ENCODE results near the gene HBB.

The HBB gene

DNA sequence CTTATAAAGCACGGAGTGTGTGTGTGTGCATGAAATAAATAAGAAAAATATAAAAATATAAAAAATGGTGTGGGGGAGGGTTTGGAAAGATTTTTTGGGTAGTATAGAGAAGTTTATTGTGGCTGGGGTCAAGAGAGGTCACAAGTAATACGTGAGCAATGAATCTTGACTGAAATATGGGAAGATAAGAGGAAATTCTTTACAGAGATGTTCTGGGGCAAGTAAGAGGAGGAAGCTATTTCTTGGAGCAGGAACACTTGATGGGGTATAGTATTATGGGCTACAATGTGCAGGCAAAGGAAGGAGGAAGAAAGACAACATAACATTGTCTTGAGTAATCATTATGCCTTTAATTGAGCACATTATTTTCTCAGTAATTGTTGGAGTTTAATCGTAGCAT is 5.3 kb upstream of the HBB start:
- Histone ChIP-seq H3K79me2 (ENCODE audit: low read length) (no peaks in the 10 kb centered on the region), H4K20me1 (ENCODE audit: insufficient read depth, low read length) (no peaks in the 10 kb centered on the region), H3K4me3 (ENCODE audit: low read length) (no peak overlapping the region), H3K27ac (ENCODE audit: low read length) (no peak overlapping the region), H3K4me1 (ENCODE audit: low read length) (peaks cover 10% of the 10 kb centered on the region), H2AFZ (ENCODE audit: low read depth, low read length) (no peak overlapping the region), H3K27me3 (ENCODE audit: low read depth, low read length) (no peaks in the 10 kb centered on the region), H3K9ac (ENCODE audit: low read length) (no peak overlapping the region), H3K36me3 (replicated peaks; ENCODE audit: low read depth, low read length) (no peaks in the 10 kb centered on the region), H3K4me2 (ENCODE audit: low read length) (no peak overlapping the region), H3K9me3 (ENCODE audit: insufficient read depth, low read length) (no peaks in the 10 kb centered on the region)
- TF ChIP-seq, protein P1, sequence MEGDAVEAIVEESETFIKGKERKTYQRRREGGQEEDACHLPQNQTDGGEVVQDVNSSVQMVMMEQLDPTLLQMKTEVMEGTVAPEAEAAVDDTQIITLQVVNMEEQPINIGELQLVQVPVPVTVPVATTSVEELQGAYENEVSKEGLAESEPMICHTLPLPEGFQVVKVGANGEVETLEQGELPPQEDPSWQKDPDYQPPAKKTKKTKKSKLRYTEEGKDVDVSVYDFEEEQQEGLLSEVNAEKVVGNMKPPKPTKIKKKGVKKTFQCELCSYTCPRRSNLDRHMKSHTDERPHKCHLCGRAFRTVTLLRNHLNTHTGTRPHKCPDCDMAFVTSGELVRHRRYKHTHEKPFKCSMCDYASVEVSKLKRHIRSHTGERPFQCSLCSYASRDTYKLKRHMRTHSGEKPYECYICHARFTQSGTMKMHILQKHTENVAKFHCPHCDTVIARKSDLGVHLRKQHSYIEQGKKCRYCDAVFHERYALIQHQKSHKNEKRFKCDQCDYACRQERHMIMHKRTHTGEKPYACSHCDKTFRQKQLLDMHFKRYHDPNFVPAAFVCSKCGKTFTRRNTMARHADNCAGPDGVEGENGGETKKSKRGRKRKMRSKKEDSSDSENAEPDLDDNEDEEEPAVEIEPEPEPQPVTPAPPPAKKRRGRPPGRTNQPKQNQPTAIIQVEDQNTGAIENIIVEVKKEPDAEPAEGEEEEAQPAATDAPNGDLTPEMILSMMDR (IDR thresholded peaks at IDR 0.05; ENCODE audit: low read depth, low read length), result no peak
- TF ChIP-seq EZH2phosphoT487 (IDR thresholded peaks at IDR 0.05; ENCODE audit: low read depth), result no peak

DNA sequence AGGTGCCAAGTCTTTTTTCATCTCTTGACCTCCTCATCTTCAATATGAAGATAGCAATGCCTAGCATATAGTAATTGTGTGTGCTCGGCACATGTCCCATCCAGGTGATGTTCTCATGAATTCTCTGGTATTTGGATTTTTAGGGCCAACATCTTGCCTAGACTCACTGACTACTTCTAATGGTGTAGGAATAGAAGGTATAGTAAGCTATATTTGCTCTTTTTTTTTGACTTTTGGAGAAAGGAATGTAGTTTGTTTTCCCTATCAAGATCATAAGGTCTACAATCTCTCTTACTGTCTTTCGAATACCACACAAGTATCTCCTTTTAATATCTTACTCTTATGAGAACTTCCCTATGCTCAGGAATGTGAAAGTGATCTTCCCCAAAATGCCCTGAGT is 4.2 kb upstream of the HBB start:
- no peak overlapping the region for H3K4me3 ChIP-seq (ENCODE audit: low read length)
- H3K4me2 ChIP-seq (ENCODE audit: low read length), result no peak overlapping the region
- no peak overlapping the region for H3K9ac ChIP-seq (ENCODE audit: low read length)
- no peak overlapping the region for H2AFZ ChIP-seq (ENCODE audit: low read depth, low read length)
- H3K27ac ChIP-seq (ENCODE audit: low read length), result no peak overlapping the region
- H4K20me1 ChIP-seq (ENCODE audit: insufficient read depth, low read length), result no peaks in the 10 kb centered on the region
- no peaks in the 10 kb centered on the region for H3K36me3 ChIP-seq (replicated peaks; ENCODE audit: low read depth, low read length)
- H3K27me3 ChIP-seq (ENCODE audit: low read depth, low read length), result no peaks in the 10 kb centered on the region
- H3K9me3 ChIP-seq (ENCODE audit: insufficient read depth, low read length), result no peaks in the 10 kb centered on the region
- H3K4me1 ChIP-seq (ENCODE audit: low read length), result peaks cover 10% of the 10 kb centered on the region
- no peaks in the 10 kb centered on the region for H3K79me2 ChIP-seq (ENCODE audit: low read length)
- TF ChIP-seq, protein P1 (IDR thresholded peaks at IDR 0.05; ENCODE audit: low read depth, low read length), result no peak
- no peak for TF ChIP-seq EZH2phosphoT487 (IDR thresholded peaks at IDR 0.05; ENCODE audit: low read depth)

DNA sequence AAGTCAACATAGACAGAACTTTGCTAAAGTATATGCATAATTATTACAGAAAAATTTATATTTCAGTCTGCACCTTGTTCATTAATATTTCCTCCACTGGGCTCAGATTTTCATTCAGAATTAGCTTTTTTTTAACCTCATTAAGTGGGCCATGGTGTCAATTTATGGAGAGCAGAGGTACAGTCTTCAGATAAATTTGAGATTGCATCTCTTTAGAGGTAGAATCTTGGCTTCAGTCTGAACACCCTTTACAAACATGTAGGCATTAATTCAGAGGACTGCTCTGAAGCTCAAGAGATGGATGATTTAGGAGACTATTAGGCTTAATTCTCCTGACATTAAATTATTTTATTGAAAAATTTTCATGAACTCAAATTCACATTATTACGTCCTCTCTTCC is 3.4 kb upstream of the HBB start:
- Histone ChIP-seq H3K9me3 (ENCODE audit: insufficient read depth, low read length) (no peaks in the 10 kb centered on the region), H3K9ac (ENCODE audit: low read length) (no peak overlapping the region), H4K20me1 (ENCODE audit: insufficient read depth, low read length) (no peaks in the 10 kb centered on the region), H3K27ac (ENCODE audit: low read length) (no peak overlapping the region), H3K4me1 (ENCODE audit: low read length) (peaks cover 10% of the 10 kb centered on the region), H3K27me3 (ENCODE audit: low read depth, low read length) (no peaks in the 10 kb centered on the region), H3K36me3 (replicated peaks; ENCODE audit: low read depth, low read length) (no peaks in the 10 kb centered on the region), H3K4me2 (ENCODE audit: low read length) (no peak overlapping the region), H2AFZ (ENCODE audit: low read depth, low read length) (no peak overlapping the region), H3K79me2 (ENCODE audit: low read length) (no peaks in the 10 kb centered on the region), H3K4me3 (ENCODE audit: low read length) (no peak overlapping the region)
- TF ChIP-seq, protein P1 (IDR thresholded peaks at IDR 0.05; ENCODE audit: low read depth, low read length), result no peak
- TF ChIP-seq EZH2phosphoT487 (IDR thresholded peaks at IDR 0.05; ENCODE audit: low read depth), result no peak

DNA sequence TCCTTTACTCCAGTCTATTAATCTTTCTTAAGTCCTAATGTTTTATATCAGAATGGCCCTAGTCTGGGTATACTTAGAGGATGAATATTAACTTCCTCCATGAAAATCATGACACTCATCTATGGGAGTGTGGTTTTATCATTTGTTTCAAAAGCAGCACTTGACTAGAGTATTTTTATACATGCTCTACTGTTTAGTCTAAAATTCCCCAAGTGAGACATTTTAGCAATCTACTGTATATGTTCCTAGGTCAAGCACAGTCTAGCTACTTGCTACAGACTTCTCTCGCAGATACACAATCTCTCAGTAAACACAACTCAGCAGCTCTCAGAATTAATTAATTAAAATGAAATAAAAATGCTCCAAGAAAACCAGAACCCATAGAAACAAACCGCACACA is 2.9 kb upstream of the HBB start:
- H3K79me2 ChIP-seq (ENCODE audit: low read length), result no peaks in the 10 kb centered on the region
- no peak overlapping the region for H3K9ac ChIP-seq (ENCODE audit: low read length)
- H3K27ac ChIP-seq (ENCODE audit: low read length), result no peak overlapping the region
- no peak overlapping the region for H3K4me2 ChIP-seq (ENCODE audit: low read length)
- H3K36me3 ChIP-seq (replicated peaks; ENCODE audit: low read depth, low read length), result no peaks in the 10 kb centered on the region
- no peak overlapping the region for H2AFZ ChIP-seq (ENCODE audit: low read depth, low read length)
- no peak overlapping the region for H3K4me3 ChIP-seq (ENCODE audit: low read length)
- no peak for TF ChIP-seq EZH2phosphoT487 (IDR thresholded peaks at IDR 0.05; ENCODE audit: low read depth)
- TF ChIP-seq, protein P1 (IDR thresholded peaks at IDR 0.05; ENCODE audit: low read depth, low read length), result no peak
- no peaks in the 10 kb centered on the region for H3K9me3 ChIP-seq (ENCODE audit: insufficient read depth, low read length)
- H3K4me1 ChIP-seq (ENCODE audit: low read length), result peaks cover 10% of the 10 kb centered on the region
- no peaks in the 10 kb centered on the region for H4K20me1 ChIP-seq (ENCODE audit: insufficient read depth, low read length)
- no peaks in the 10 kb centered on the region for H3K27me3 ChIP-seq (ENCODE audit: low read depth, low read length)
